Measurements from ENCODE around the gene C10orf90. TPM values are rescaled to one million over a fixed set of nuclear protein-coding genes. Genes with fewer than 3 reads are reported as not detected.

Gene C10orf90
- total RNA-seq, 2 experiments from 2014 or later, result not detected

GRCh38 chr10:126621846-126622245, 48.6 kb downstream of the C10orf90 start:
- no peak overlapping the region for H3K27ac Mint-ChIP-seq
- ChIA-PET POLR2A (no interaction called here), CTCF (no interaction called here)
- intact Hi-C loops (cut with DNase I, micrococcal nuclease), result no loop called here
- H3K9me3 Mint-ChIP-seq, result no peaks in the 10 kb centered on the region
- no peaks in the 10 kb centered on the region for H3K4me1 Mint-ChIP-seq (ENCODE audit: low read depth)
- Histone ChIP-seq H3K27ac (ENCODE audit: low read depth in 1 of 2, low read length in 2 of 2) (no peak overlapping the region), H3K4me3 (ENCODE audit: low read length) (no peak overlapping the region), H3K36me3 (ENCODE audit: insufficient read depth, low read length) (no peaks in the 10 kb centered on the region), H3K9me3 (ENCODE audit: control insufficient read depth in 1 of 2, insufficient read depth in 1 of 2, low read length in 2 of 2) (peaks cover 0 to 4% of the 10 kb centered on the region in 2 experiments), H3K4me1 (ENCODE audit: insufficient read depth, low read length) (no peaks in the 10 kb centered on the region), H3K27me3 (ENCODE audit: control insufficient read depth in 1 of 2, insufficient read depth in 2 of 2, low read length in 2 of 2) (no peaks in the 10 kb centered on the region)
- no peak for TF ChIP-seq CTCF (IDR thresholded peaks at IDR 0.05)
- no peak overlapping the region for H3K4me3 Mint-ChIP-seq
- H3K36me3 Mint-ChIP-seq (ENCODE audit: low read depth), result no peaks in the 10 kb centered on the region
- DNase-seq, result no peak
- no peak for ATAC-seq (ENCODE audit: poor library complexity)
- peaks cover 6% of the 10 kb centered on the region for H3K27me3 Mint-ChIP-seq

DNA sequence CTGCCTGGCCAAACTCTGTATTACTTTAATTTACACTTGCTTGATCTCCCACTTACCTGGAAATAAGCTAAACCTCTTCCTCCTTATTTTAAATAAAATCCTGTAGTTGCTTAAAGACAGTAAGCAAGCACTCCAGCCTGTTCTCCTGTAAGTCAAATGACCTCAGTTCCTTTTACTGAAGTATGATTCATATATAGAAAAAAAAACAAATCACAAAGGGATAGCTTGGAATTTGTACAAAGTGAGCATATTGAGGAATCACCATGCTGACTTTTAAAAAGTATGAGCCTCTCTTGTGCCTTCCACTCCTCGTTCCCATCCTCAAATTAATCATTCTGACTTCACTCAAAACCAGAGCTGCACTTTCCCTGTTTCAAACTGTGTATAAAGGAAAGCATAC, 52.0 kb downstream of the C10orf90 start:
- ChIA-PET POLR2A (no interaction called here), CTCF (interaction anchor here (1.5 kb wide), 1 partner anchor 22 kb away, joined by 3 read pairs; no protein-coding TSS in a partner anchor)
- intact Hi-C loops (cut with DNase I, micrococcal nuclease), result no loop called here

GRCh38 chr10:126617733-126618132, 52.8 kb downstream of the C10orf90 start:
- no peak overlapping the region for H3K4me3 ChIP-seq (ENCODE audit: low read length)
- no peaks in the 10 kb centered on the region for H3K27me3 Mint-ChIP-seq
- CTCF ChIA-PET, result interaction anchor here (1.5 kb wide), 1 partner anchor 22 kb away, joined by 3 read pairs; no protein-coding TSS in a partner anchor

More for the DNA sequence above, 52.0 kb downstream of the C10orf90 start:
- DNase-seq (no peak), ATAC-seq (ENCODE audit: poor library complexity) (no peak)
- H3K4me1 Mint-ChIP-seq (ENCODE audit: low read depth), result no peaks in the 10 kb centered on the region
- no peaks in the 10 kb centered on the region for H3K36me3 Mint-ChIP-seq (ENCODE audit: low read depth)
- no peak overlapping the region for H3K27ac Mint-ChIP-seq
- H3K4me3 ChIP-seq (ENCODE audit: low read length), result no peak overlapping the region
- H3K4me3 Mint-ChIP-seq, result no peak overlapping the region
- no peak overlapping the region for H3K27ac ChIP-seq (ENCODE audit: low read depth in 1 of 2, low read length in 2 of 2)
- TF ChIP-seq CTCF (IDR thresholded peaks at IDR 0.05), result no peak
- H3K9me3 Mint-ChIP-seq, result no peaks in the 10 kb centered on the region
- no peaks in the 10 kb centered on the region for H3K36me3 ChIP-seq (ENCODE audit: insufficient read depth, low read length)
- peaks cover 6% of the 10 kb centered on the region for H3K27me3 Mint-ChIP-seq
- H3K27me3 ChIP-seq (ENCODE audit: control insufficient read depth in 1 of 2, insufficient read depth in 2 of 2, low read length in 2 of 2), result no peaks in the 10 kb centered on the region
- H3K4me1 ChIP-seq (ENCODE audit: insufficient read depth, low read length), result no peaks in the 10 kb centered on the region
- H3K9me3 ChIP-seq (ENCODE audit: control insufficient read depth in 1 of 2, insufficient read depth in 1 of 2, low read length in 2 of 2), result no peaks in the 10 kb centered on the region

More at GRCh38 chr10:126617733-126618132, 52.8 kb downstream of the C10orf90 start:
- H3K4me3 Mint-ChIP-seq, result no peak overlapping the region
- POLR2A ChIA-PET, result no interaction called here
- H3K36me3 Mint-ChIP-seq (ENCODE audit: low read depth), result no peaks in the 10 kb centered on the region
- TF ChIP-seq CTCF (IDR thresholded peaks at IDR 0.05), result no peak
- DNase-seq, result no peak
- ATAC-seq (ENCODE audit: poor library complexity), result no peak
- H3K9me3 ChIP-seq (ENCODE audit: control insufficient read depth in 1 of 2, insufficient read depth in 1 of 2, low read length in 2 of 2), result peaks cover 0 to 4% of the 10 kb centered on the region in 2 experiments
- H3K4me1 Mint-ChIP-seq (ENCODE audit: low read depth), result no peaks in the 10 kb centered on the region
- H3K4me1 ChIP-seq (ENCODE audit: insufficient read depth, low read length), result no peaks in the 10 kb centered on the region
- intact Hi-C loops (cut with DNase I, micrococcal nuclease), result no loop called here
- no peak overlapping the region for H3K27ac Mint-ChIP-seq
- H3K27ac ChIP-seq (ENCODE audit: low read depth in 1 of 2, low read length in 2 of 2), result no peak overlapping the region
- no peaks in the 10 kb centered on the region for H3K27me3 ChIP-seq (ENCODE audit: control insufficient read depth in 1 of 2, insufficient read depth in 2 of 2, low read length in 2 of 2)
- no peaks in the 10 kb centered on the region for H3K36me3 ChIP-seq (ENCODE audit: insufficient read depth, low read length)
- H3K9me3 Mint-ChIP-seq, result no peaks in the 10 kb centered on the region
